HepG2 (cell line): ENCODE data around the gene POP5. TPM values are rescaled to one million over a fixed set of nuclear protein-coding genes. Genes with fewer than 3 reads are reported as not detected.

Experiments used
- ATAC-seq: fragments of 200-7000 bp; cut with Tn5 transposase; 3 replicates; pipeline ENCODE4 v1.9.1; 2020; ENCODE audit warnings: mild to moderate bottlenecking, moderate library complexity
- BruUV-seq: library from RNA; stranded (reverse); fragments of 400-500 nt; replicated peaks from 2 replicates; lab custom pipeline; 2021; lab: Mats Ljungman, UMichigan
- CTCF ChIA-PET: fragments of 300-600 bp; formaldehyde crosslinking; extraction: SDS; loops from one replicate; lab custom pipeline; 2021; ENCODE audit warnings: low total read pairs, inconsistent platforms, low intra/inter-chr PET ratio; lab: Yijun Ruan, JAX
- POLR2A ChIA-PET: fragments of 350-600 bp; sonication (Branson Sonifier 250); formaldehyde crosslinking; loops from one replicate; lab custom pipeline; 2020; ENCODE audit warnings: antibody characterized with exemption, inconsistent platforms; lab: Yijun Ruan, JAX
- DNase-seq: peaks from one replicate; pipeline ENCODE4 v3.0.0-alpha.2; 2015; ENCODE audit warnings: low spot score
- FAIRE-seq: peaks from 3 replicates; lab custom pipeline; 2011; peaks lifted over from hg19 to GRCh38; lab: Jason Lieb, UNC
- H2AFZ ChIP-seq: one replicate; pipeline ENCODE4 v1.6.1; 2011; ENCODE audit warnings: low read length, inconsistent platforms
- H3K27ac ChIP-seq: fragments of 300-600 bp; 3 replicates; pipeline ENCODE4 v1.8.0; 2011; ENCODE audit warnings: mixed run types, mild to moderate bottlenecking, mixed read lengths, low read length, inconsistent platforms; ENCODE audit not compliant: insufficient read depth; ENCODE audit errors: extremely low read length
- H3K27me3 ChIP-seq, 2 experiments: fragments of 200-600 bp in 1 of 2; 2 replicates in 1 of 2; 3 replicates in 1 of 2; pipeline versions ENCODE4 v1.6.0 to v1.8.0; 2011; ENCODE audit warnings: low read length in 2 of 2, mild to moderate bottlenecking in 2 of 2, moderate library complexity in 2 of 2, inconsistent platforms in 1 of 2; ENCODE audit not compliant: insufficient read depth in 2 of 2, control insufficient read depth in 1 of 2
- H3K36me3 ChIP-seq, 2 experiments: fragments of 200-600 bp in 1 of 2; replicated peaks in 1 of 2; 2 replicates in 1 of 2; 3 replicates in 1 of 2; pipeline versions ENCODE4 v1.5.1 to v1.8.0; 2011; ENCODE audit warnings: low read length in 2 of 2, inconsistent platforms in 1 of 2; ENCODE audit not compliant: insufficient read depth in 2 of 2, control insufficient read depth in 1 of 2
- H3K4me1 ChIP-seq: 2 replicates; pipeline ENCODE4 v1.5.1; 2012; ENCODE audit warnings: low read length, inconsistent platforms; ENCODE audit not compliant: insufficient read depth
- H3K4me2 ChIP-seq: 2 replicates; pipeline ENCODE4 v1.6.0; 2011; ENCODE audit warnings: low read depth, low read length, inconsistent platforms
- H3K4me3 ChIP-seq, 3 experiments: fragments of 200-600 bp in 1 of 3; sonication (generic), shearing (Covaris generic) in 1 of 3; replicated peaks in 1 of 3; 2 replicates each; pipeline ENCODE4 v1.5.1; 2011 to 2016; ENCODE audit warnings: low read length in 3 of 3, inconsistent platforms in 2 of 3, low read depth in 2 of 3, mild to moderate bottlenecking in 2 of 3, control low read depth in 1 of 3, mixed read lengths in 1 of 3; ENCODE audit not compliant: insufficient read depth in 1 of 3
- H3K79me2 ChIP-seq: one replicate; pipeline ENCODE4 v1.6.1; 2011; ENCODE audit warnings: low read length, inconsistent platforms; ENCODE audit not compliant: insufficient read depth
- H3K9ac ChIP-seq: 2 replicates; pipeline ENCODE4 v1.6.0; 2011; ENCODE audit warnings: mild to moderate bottlenecking, low read depth, low read length, inconsistent platforms; ENCODE audit not compliant: insufficient read depth
- H3K9me3 ChIP-seq: 2 replicates; pipeline ENCODE4 v1.5.1; 2012; ENCODE audit warnings: mild to moderate bottlenecking, low read length
- H4K20me1 ChIP-seq: 2 replicates; pipeline ENCODE4 v1.6.0; 2011; ENCODE audit warnings: inconsistent platforms, mild to moderate bottlenecking, low read length, moderate library complexity; ENCODE audit not compliant: insufficient read depth
- CEBPB ChIP-seq: IDR thresholded peaks from 2 replicates; pipeline ENCODE4 v1.6.1; 2011; ENCODE audit warnings: low read depth, low read length, improper control_type of control experiment, borderline replicate concordance
- ELF4 ChIP-seq: sonication (generic); formaldehyde crosslinking; IDR thresholded peaks from 2 replicates; pipeline ENCODE4 v1.5.0; 2020; ENCODE audit warnings: missing genetic modification reagents, mild to moderate bottlenecking, moderate library complexity, borderline replicate concordance
- FOXA3 ChIP-seq: IDR thresholded peaks from 2 replicates; pipeline ENCODE4 v1.6.1; 2016; ENCODE audit warnings: missing genetic modification reagents, missing compliant biosample characterization
- HDAC1 ChIP-seq: sonication (generic); formaldehyde crosslinking; IDR thresholded peaks from 2 replicates; pipeline ENCODE4 v1.5.1; 2020; ENCODE audit warnings: mild to moderate bottlenecking, missing genetic modification reagents
- IKZF4 ChIP-seq: sonication (generic); formaldehyde crosslinking; IDR thresholded peaks from 2 replicates; pipeline ENCODE4 v1.5.1; 2020; ENCODE audit warnings: borderline replicate concordance, mild to moderate bottlenecking, low read depth, missing genetic modification reagents; ENCODE audit errors: not compliant biosample characterization
- KDM5B ChIP-seq: sonication (generic); formaldehyde crosslinking; IDR thresholded peaks from 2 replicates; pipeline ENCODE4 v1.4.0; 2020; ENCODE audit warnings: missing genetic modification reagents, mild to moderate bottlenecking, borderline replicate concordance
- MAX ChIP-seq: IDR thresholded peaks from 2 replicates; pipeline ENCODE4 v1.6.1; 2012; ENCODE audit warnings: inconsistent platforms
- MAZ ChIP-seq, 2 experiments: sonication (generic) in 1 of 2; formaldehyde crosslinking in 1 of 2; IDR thresholded peaks; 2 replicates each; pipeline versions ENCODE4 v1.5.0 to v1.6.1; 2012 to 2020; ENCODE audit warnings: low read depth in 2 of 2, mild to moderate bottlenecking in 2 of 2, borderline replicate concordance in 1 of 2, improper control_type of control experiment in 1 of 2, low read length in 1 of 2, missing genetic modification reagents in 1 of 2, moderate library complexity in 1 of 2
- NFIC ChIP-seq: IDR thresholded peaks from 2 replicates; pipeline ENCODE4 v1.6.1; 2012; ENCODE audit warnings: mild to moderate bottlenecking, low read length, inconsistent platforms
- RBFOX2 ChIP-seq: fragments of 200-400 bp; formaldehyde crosslinking; IDR thresholded peaks from 2 replicates; pipeline ENCODE4 v1.6.1; 2017; ENCODE audit warnings: low read depth, mild to moderate bottlenecking, low read length
- RXRB ChIP-seq: IDR thresholded peaks from 2 replicates; pipeline ENCODE4 v1.6.1; 2016; ENCODE audit warnings: borderline replicate concordance, missing genetic modification reagents, missing compliant biosample characterization
- SMAD9 ChIP-seq: sonication (generic); formaldehyde crosslinking; IDR thresholded peaks from 2 replicates; pipeline ENCODE4 v1.5.1; 2020; ENCODE audit warnings: mild to moderate bottlenecking, missing genetic modification reagents
- SP5 ChIP-seq: IDR thresholded peaks from 2 replicates; pipeline ENCODE4 v1.6.1; 2016; ENCODE audit warnings: low read depth, borderline replicate concordance
- ZFP90 ChIP-seq: sonication (generic); formaldehyde crosslinking; IDR thresholded peaks from 2 replicates; pipeline ENCODE4 v1.8.0; 2022; ENCODE audit warnings: missing genetic modification reagents, mild to moderate bottlenecking, inconsistent platforms, borderline replicate concordance
- ZNF274 ChIP-seq: sonication (generic); formaldehyde crosslinking; IDR thresholded peaks from 2 replicates; pipeline ENCODE4 v1.5.1; 2020; ENCODE audit warnings: mild to moderate bottlenecking, missing genetic modification reagents
- ZNF501 ChIP-seq: sonication (generic); formaldehyde crosslinking; IDR thresholded peaks from 2 replicates; pipeline ENCODE4 v1.5.1; 2020; ENCODE audit warnings: mild to moderate bottlenecking, moderate library complexity, missing genetic modification reagents
- ZNF777 ChIP-seq: sonication (generic); formaldehyde crosslinking; IDR thresholded peaks from 2 replicates; pipeline ENCODE4 v1.4.0; 2020; ENCODE audit warnings: missing genetic modification reagents
- WGBS: methylation state at CpG from one replicate; pipeline ENCODE4 v1.1.6; 2017; ENCODE audit warnings: low lambda C conversion rate; 5-methylcytosine and 5-hydroxymethylcytosine counted together
- in situ Hi-C: cut with HindIII; loops from 2 replicates; pipeline ENCODE4 v1.10.0; 2017; ENCODE audit warnings: low pct_unique_long_range_greater_than_20kb; ENCODE audit not compliant: extremely low pct_ligation_motif_present
- intact Hi-C: fragments of 100-400 bp; cut with micrococcal nuclease; formaldehyde crosslinking; loops from one replicate; pipeline ENCODE4 v1.10.0; 2022; ENCODE audit not compliant: unreplicated experiment
- polyA plus RNA-seq, 8 experiments: library from polyadenylated mRNA; depleted of rRNA in 3 of 8; stranded (reverse) in 7 of 8; unstranded in 1 of 8; fragments of >200 nt; fragmentation: Illumina TruSeq in 4 of 8; extraction: Trizol in 4 of 8; gene quantifications; 2 replicates each; pipeline versions ENCODE4 v1.2.1 to v1.2.3, GENCODE V29; 2011 to 2016; ENCODE audit warnings: low read depth in 4 of 8, missing spikeins in 1 of 8, mixed read lengths in 1 of 8; ENCODE audit not compliant: insufficient read depth in 1 of 8
- total RNA-seq, 5 experiments: library from RNA; depleted of rRNA; stranded (reverse); fragments of >200 nt; fragmentation: Illumina TruSeq; extraction: Trizol; gene quantifications; 2 replicates each; pipeline ENCODE4 v1.2.3, GENCODE V29; 2016; ENCODE audit warnings: low read depth in 1 of 5
- TF ChIP-seq, protein P1 (sequence below): sonication (generic); formaldehyde crosslinking; IDR thresholded peaks from 2 replicates; pipeline ENCODE4 v1.5.1; 2020; ENCODE audit warnings: mild to moderate bottlenecking, missing genetic modification reagents, moderate library complexity
- TF ChIP-seq, protein P2 (sequence below): sonication (generic); formaldehyde crosslinking; IDR thresholded peaks from 2 replicates; pipeline ENCODE4 v1.4.0; 2020; ENCODE audit warnings: missing genetic modification reagents, borderline replicate concordance

The POP5 gene
- total and polyA plus RNA-seq, 2 of the 13 experiments (the other 11 are each of a cell fraction or from before 2014, with no cell fraction given), result 45.6 to 61.3 TPM

GRCh38 chr12:120534703-120535655 lies 46.2 kb downstream of the POP5 start:
- FAIRE-seq (no peak), ATAC-seq (peak; percentile 79), DNase-seq (no peak)
- peaks cover 2 to 6% of the 10 kb centered on the region in 2 experiments; a peak in 4 of 5 replicates for H3K36me3 ChIP-seq
- H3K79me2 ChIP-seq, result peaks cover 55% of the 10 kb centered on the region
- POLR2A ChIA-PET, result interaction anchor here (0.6 to 3.0 kb wide), 8 partner anchors 9 to 98 kb away, joined by 3 to 14 read pairs (median 4); partner anchors contain the start of genes DYNLL1 and POP5
- peak overlapping the region; percentile 93 for H3K9ac ChIP-seq
- H3K27me3 ChIP-seq, result no peaks in the 10 kb centered on the region
- in situ Hi-C loops (no loop called here), intact Hi-C loops (loop anchor here (5.0 kb wide), 2 partner anchors 38 to 78 kb away; partner anchors contain the start of gene DYNLL1)
- peak overlapping the region; percentile 80 for H3K27ac ChIP-seq
- H3K4me1 ChIP-seq, result peaks cover 37% of the 10 kb centered on the region
- WGBS, result 1% methylated on average over 24 of the region's 52 CpGs
- no TSS peak for BruUV-seq
- CTCF ChIA-PET, result no interaction called here
- peak overlapping the region; percentile 87 for H3K4me2 ChIP-seq
- no peak overlapping the region for H2AFZ ChIP-seq
- peaks cover 46% of the 10 kb centered on the region for H4K20me1 ChIP-seq
- peak overlapping the region; percentile 72 to 95 (median 88) for H3K4me3 ChIP-seq
- no peaks in the 10 kb centered on the region for H3K9me3 ChIP-seq
- TF ChIP-seq ELF4 (CRISPR knock-in tag) (0 out of 2 replicates have a peak, but pooled peaks have one; percentile 7), IKZF4 (CRISPR knock-in tag) (peak; percentile 47), FOXA3 (CRISPR knock-in tag) (0 out of 2 replicates have a peak, but pooled peaks have one; percentile 15), ZNF274 (CRISPR knock-in tag) (0 out of 2 replicates have a peak, but pooled peaks have one; percentile 32), ZNF501 (CRISPR knock-in tag) (peak; percentile 52; the same call in 1 of the 2 replicates), ZNF777 (peak; percentile 25; the same call in 1 of the 2 replicates), RXRB (CRISPR knock-in tag) (0 out of 2 replicates have a peak, but pooled peaks have one; percentile 9), KDM5B (CRISPR knock-in tag) (peak; percentile 84), SP5 (CRISPR knock-in tag) (peak; percentile 8; the same call in 1 of the 2 replicates), SMAD9 (CRISPR knock-in tag) (no peak), HDAC1 (CRISPR knock-in tag) (0 out of 2 replicates have a peak, but pooled peaks have one; percentile 24), CEBPB (no peak), MAX (peak; percentile 20; the same call in 1 of the 2 replicates), MAZ (IDR thresholded peaks at IDR 0.05; ENCODE audit: borderline replicate concordance, low read depth, low read length) (no peak), MAZ (CRISPR knock-in tag; IDR thresholded peaks at IDR 0.05; ENCODE audit: low read depth) (0 out of 2 replicates have a peak, but pooled peaks have one; percentile 41), ZFP90 (CRISPR knock-in tag) (no peak; the same call in 1 of the 2 replicates), NFIC (no peak), RBFOX2 (peak; percentile 79)
- TF ChIP-seq, protein P1, sequence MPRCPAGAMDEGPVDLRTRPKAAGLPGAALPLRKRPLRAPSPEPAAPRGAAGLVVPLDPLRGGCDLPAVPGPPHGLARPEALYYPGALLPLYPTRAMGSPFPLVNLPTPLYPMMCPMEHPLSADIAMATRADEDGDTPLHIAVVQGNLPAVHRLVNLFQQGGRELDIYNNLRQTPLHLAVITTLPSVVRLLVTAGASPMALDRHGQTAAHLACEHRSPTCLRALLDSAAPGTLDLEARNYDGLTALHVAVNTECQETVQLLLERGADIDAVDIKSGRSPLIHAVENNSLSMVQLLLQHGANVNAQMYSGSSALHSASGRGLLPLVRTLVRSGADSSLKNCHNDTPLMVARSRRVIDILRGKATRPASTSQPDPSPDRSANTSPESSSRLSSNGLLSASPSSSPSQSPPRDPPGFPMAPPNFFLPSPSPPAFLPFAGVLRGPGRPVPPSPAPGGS (CRISPR knock-in tag), result peak; percentile 74; the same call in 1 of the 2 replicates
- TF ChIP-seq, protein P2, sequence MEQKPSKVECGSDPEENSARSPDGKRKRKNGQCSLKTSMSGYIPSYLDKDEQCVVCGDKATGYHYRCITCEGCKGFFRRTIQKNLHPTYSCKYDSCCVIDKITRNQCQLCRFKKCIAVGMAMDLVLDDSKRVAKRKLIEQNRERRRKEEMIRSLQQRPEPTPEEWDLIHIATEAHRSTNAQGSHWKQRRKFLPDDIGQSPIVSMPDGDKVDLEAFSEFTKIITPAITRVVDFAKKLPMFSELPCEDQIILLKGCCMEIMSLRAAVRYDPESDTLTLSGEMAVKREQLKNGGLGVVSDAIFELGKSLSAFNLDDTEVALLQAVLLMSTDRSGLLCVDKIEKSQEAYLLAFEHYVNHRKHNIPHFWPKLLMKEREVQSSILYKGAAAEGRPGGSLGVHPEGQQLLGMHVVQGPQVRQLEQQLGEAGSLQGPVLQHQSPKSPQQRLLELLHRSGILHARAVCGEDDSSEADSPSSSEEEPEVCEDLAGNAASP (CRISPR knock-in tag), result peak; percentile 69; the same call in 1 of the 2 replicates
